HG02588 (cell line): ENCODE results near the gene GPR55.
A peak's percentile ranks its signal among the peaks of the same experiment; 100 is the strongest.
"Not testable (repeated sequence)": the region's sequence is repeated elsewhere in the genome, so short reads cannot be mapped to it uniquely, and the experiment has no call there.

Experiments used
- ATAC-seq: cut with Tn5 transposase; IDR thresholded peaks from one replicate; pipeline ENCODE4 v1.9.1; 2021; ENCODE audit warnings: mild to moderate bottlenecking, moderate library complexity; ENCODE audit not compliant: unreplicated experiment

The GPR55 gene

DNA sequence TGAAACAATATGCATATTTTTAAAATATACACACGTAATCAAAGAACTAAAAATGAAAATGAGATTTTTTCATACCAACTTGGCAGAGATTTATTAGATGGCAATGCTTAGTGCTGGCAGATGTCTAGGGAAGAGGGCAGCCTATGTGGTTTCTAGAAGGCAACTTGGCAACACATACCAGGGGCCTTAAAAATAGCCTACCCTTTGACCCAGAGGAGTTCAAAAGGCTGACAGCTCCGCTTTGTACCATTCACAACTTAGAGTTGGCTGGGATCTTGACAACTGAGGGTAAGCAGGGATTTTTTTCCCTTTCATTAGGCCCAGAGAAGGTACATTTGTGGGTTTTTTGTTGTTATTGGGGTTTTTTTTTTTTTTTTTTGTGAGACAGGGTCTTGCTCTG is 26.4 kb upstream of the GPR55 start:
- no peak for ATAC-seq

DNA sequence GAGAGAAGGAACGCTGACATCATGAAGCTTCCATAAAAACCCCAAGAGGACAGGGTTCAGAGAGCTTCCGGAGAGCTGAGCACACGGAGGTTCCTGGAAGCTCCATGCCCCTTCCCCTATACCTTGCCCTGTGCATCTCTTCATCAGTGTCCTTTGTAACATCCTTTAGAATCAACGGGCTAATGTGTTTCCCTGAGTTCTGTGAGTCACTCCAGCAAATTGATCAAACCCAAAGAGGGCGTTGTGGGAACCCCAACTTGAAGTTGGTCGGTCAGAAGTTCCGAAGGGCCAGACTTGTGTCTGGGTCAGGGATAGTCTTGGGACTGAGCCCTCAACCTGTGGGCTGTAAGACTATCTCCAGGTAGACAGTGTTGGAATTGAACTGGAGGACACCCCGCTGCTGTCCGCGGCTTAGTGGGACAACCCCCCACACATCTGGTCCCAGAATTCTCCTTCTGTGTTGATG is 25.9 kb upstream of the GPR55 start:
- ATAC-seq, result no peak

DNA sequence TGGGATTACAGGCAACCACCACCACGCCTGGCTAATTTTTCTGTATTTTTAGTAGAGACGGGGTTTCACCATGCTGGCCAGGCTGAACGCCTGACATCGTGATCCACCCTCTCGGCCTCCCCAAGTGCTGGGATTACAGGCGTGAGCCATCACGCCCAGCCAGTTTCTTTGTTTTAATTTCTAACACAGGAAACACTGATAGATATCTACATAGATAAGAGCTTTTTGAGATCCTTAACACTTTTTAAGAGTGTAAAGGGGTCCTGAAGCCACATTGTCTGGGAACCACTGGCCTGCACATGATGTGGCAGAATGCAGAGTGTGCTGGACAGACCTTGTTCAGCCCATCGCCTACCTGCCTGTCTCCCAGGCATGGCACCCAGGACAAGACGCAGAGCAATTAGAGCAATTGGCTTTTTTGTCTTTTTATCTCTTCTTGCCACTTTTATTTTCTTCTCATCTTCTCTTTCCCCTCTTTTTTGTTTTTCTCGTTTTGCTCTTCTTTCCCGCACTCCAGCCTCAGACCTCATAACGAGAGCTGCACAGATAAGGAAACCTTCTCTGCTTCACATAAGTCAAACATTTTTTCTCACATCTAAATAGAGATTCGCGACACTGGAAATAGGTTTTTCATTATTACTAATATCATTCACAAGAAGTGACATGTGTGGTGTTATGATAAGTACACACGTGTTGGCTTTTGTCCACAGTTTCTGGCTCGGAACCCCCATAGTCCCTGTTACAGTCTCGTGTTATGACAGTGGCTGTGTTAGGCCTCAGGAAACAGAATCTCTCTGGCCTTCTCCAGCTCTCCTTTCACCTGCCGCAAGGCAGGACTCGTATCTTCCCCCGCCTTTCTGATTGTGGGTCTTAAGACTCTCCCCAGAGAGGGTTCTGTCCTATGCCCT is 25.2 kb upstream of the GPR55 start:
- ATAC-seq, result peak; percentile 60

DNA sequence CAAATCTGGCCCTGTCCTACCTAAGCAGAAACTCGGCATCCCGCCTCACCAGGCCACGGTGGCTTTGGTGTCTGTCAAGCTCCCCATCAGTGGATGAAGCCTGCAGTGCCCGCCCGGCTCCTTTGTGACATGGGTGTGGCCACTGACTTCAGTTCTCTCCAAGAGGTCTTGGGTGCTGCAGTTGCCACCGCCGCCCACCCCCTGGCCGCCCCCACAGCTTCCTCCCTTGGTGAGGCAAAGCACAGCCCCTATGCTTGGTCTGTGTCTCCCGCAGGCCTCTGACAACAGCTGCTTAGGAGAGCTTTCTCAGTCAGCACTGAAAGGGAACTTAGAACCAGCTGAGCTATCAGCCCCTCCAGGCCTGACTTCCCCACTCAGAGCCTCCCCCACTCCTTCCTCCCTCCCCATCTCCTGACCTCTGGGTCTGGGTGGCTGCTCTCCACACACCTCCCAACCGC is 22.9 kb upstream of the GPR55 start:
- ATAC-seq, result no peak

DNA sequence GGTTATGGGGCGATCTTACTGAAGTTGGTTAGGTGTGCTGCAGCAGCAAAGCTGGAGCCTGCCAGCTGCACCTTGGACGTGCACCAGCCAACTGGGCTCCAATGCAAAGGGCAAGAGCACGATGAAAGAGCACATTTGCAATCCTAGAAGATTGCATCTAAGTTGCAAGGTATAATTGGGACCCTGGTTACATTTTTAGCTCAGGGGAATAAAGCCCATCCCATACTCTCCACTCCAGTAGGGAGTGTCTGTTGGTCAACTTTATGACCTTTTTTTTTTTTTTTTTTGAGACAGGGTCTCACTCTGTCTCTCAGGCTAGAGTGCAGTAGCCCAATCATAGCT is 22.2 kb upstream of the GPR55 start:
- ATAC-seq, result no peak

DNA sequence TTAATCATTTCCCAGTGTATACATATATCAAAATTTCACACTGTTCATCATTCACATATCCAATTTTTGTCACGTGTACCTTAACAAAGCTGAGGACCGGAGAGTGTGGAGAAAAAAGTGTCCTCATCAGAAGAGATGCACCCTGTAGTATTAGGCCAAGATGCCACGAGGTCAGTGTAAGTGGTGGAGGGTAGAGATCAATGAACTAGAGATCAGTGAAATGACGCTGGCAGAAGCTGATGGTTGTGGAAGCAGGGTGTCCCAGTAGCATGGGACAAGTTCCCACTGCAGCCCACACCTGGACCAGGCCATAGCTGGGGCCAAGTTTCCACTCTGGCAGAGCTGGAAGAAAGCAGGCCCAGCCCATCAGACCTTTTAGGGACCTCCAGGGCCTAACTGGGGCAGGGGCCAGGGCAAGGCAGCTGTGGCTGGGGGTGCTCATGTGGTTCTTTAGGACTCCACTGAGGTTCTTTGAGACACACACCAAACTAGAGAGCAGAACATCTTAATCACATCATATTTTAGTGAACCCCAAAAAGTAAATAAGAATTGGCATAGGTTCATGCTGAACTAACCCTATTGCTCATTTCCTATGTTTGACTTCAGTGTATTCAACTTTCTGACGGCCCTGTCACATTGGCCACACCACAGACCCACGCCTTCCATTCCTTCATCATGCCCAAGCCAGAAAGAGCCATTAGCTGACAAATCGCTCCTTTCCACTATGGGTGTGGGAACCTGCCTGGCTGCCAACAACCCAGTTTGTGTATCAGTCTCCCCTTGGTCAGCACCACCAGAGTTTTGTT is 21.6 kb upstream of the GPR55 start:
- no peak for ATAC-seq

DNA sequence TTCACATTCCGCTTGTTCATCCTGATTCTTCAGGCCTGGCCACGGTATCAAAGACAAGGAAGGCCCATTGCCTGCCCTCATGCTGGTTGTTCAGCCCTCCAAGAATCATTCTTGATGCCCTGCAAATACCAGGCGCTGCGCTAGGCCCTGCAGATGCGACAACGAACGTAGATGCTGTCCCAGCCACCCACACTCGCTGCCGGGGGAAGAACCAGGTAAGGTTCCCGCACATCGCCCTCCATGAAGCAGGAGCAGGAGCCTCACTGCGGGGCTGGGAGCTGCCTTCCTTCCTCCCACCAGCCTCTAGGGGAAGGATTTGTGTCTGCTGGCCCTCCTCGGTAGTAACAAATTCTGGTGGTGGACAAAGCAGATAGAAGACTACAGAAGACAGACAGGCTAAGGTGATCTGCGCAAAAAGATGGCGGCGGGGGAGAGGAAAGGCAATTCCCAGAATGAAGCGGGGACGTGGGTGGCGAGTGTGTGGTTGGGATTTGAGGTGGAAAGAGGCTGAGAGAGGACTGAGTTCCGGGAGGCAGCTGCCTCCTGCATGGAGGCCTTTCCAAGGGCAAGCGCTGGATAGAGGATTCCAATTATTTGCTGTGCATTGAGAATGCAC is 19.8 kb upstream of the GPR55 start:
- ATAC-seq, result no peak

DNA sequence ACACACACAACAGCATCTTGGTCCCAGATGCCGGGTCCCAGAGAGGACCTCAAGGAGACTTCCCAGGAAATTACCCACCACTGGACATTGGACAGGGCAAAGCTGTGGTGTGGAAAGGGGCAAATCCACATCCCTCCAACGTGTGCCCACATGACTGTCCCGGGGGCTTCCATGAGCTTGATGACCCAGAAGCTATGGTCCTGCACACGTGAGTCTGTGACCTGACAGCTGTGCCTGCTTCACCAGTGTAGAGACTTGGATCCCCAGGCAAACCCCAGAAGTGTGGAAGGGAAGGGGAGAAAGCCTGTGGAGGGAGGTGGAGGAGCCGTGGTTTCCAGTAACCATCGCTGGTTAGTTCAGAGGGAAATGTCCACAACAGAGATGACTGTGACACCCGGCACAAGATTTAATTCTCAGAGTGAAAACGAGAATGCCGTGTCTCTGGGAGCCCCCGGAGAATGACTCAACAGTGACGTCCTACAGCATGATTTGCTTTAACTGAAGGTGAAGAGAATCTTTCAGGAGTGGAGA is 19.1 kb upstream of the GPR55 start:
- peak; percentile 43 for ATAC-seq

DNA sequence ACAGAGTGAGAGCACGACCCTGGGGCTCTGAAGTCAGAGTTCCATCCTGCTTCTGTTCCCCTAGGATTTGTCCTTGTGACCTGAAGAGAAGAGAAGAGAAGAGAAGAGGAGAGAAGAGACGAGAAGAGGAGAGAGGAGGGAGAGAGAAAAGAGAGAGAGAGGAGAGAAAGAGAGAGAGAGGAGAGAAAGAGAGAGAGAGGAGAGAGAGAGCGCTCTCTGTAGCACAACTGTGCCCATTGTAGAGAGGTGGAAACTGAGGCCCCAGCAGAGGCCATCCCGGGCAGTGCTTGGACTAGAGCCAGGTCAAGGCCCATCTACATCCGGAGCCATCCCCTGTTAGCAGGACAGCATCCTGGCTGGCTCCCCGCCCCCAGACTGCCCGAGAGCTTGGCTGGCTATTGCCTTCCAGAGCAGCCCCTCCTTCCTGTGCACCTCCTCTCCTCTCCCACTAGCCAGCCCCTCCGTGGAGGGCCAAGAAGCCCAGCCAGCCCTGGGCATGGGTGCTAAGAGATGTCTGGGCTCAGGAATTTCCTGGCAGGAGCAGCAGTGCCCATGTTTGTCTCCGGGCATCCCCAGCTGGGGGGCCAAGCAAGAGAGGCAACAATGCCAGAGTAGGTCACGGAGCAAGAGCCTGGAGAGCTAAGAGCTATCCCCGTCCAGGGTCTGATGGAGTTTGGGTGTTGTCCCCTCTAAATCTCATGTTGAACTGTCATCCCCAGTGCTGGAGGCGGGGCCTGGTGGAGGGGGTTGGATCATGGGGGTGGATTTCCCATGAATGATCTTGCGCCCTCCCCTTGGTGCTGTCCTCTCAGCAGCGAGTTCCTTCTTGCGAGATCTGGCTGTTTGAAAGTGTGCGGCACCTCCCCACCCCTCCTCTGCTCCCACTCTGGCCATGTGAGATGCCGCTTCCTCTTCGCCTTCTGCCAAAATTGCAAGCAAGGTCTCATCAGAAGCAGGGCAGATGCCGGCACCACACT is 18.2 kb upstream of the GPR55 start:
- peak; percentile 64 for ATAC-seq

DNA sequence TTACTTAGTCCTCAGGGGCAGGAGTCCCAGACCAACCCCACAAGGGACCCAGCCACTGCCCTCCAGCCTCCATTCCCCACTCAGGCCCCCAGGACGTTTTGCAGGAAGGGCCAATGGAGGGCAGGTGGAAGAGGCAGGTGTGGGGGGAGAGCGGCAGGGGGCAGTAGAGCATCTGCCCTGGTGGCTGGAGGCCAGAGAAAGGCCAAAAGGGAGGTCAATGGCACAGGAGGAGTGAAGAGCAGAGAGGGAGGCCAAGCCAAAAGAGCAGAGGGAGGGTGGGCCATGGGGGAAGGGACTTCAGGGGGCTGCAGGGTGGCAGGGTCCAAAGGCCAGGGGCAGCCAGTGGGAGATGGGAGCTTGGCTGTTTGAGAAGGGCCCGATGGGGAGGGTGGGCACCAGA is 17.3 kb upstream of the GPR55 start:
- ATAC-seq, result no peak

DNA sequence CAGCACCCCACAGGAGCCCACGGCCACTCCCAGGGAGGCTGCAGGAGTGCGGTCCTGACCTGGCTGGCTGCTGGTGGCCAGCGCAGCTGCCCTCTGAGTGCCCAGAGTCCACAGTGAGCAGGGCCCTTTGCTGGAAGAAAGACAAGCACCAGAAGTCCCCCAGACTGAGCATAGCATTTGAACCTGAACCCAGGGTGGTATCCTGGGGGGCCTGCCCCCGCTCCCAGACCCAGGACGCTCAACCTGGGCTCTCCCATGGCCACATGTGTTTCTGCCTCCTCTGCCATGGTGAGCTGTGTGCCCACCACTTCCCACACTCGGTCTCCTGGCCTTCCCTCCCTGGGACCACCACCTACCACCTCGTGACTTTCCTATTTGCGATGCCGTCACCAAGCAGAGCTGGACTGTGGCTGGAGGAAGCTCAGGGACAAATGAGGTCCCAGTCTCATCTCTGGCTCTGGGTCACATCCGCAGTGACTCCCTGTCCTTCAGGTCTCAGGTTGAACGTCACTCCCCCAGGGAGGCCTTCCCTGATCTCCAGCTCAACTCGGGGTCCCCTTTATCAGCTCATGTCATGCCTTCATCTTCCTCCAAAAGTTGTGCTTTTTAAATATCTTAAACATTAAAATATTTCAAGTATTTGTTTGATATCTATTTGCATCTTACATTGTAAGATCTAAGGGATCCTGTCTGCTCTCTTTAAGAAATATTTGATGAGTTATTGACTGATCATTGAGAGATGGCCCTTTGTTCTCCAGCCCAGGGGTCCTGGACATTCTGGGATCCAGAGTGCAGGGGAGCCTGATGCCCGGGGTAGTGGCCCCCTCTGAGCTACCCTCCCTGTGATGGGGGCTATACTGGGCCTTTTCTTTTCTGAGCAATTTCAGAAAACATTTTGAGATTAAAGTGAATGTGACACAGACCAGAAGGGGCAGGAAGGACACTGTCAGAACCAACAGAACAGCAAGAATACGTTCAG is 16.4 kb upstream of the GPR55 start:
- ATAC-seq, result no peak

DNA sequence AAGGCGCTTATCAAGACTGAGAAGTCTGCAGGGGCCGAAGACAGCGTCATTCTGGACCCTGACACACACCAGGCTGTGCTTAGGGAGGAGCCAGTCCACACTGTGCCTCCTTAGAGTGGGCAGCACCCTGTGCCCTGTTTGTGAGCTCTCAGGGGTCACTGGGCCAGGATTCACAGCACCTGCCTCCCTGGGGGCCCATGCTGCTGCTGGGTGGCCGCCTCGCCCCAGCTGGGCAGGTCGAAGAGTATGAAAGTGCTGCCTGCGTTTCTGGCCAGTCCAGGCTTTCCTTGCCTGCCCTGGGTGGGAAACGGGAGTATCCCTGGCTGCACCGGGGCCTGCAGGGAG is 15.4 kb upstream of the GPR55 start:
- no peak for ATAC-seq

DNA sequence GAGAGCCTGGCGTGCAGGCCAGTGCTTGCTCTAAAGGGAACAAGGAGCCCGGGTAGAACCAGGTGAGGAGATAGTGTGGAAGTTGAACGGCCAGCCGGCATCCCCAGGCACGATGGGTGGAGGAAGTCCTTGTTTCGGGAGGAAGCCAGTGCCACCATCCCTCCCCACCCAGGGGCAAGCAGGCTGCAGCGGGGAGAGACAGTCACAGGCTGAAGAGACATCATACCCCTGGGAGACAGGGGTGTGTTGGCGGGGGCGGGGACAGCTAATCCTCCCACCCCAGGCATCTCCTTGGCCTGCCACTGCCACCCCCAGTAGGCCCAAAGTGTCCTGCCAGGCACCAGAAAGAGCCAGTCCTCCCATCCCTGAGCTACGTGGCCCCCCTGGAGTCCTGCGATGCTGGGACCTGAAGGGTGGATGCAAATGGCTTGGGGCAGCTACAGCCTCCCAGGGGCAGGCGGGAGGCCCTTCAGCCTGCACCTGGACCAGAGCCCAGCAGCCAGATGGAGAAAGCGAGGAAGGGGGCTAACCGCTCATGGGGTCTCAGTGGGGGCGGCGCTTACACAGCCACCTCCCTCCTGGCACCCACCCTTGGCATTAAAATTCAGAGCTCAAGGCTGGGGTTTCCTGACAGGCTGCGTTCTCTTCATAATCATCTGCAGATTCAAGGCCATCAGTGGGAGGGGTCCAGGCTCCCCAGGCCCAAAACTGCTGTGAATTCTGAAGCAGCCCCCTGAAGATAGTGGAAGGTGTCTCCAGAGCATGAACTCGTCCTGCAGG is 14.8 kb upstream of the GPR55 start:
- ATAC-seq, result no peak

DNA sequence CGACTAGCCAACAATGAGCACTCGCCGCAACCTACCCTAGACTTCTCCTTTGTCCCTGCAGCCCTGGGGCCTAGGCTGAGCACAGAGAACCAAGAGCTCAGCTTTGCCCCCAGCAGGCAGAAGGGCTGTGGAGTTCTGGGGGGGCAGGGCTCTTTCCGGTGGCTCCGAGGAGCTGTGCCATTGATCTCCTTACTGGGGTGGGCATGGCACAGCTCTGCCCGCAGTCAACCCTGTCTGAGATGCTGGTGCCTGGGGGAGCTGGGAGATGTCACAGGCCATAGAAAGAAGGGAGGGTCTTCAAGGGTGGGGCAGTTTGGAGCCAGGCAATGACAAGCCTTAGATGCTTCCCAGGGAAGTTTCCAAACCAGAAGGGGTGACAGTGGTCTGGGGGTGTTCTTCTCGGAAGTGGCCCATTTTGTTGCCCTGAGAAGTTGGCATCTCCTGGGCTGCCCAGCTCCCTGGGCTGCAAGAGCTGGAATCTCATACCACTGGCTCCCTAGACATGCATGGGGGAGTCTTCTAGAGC is 14.1 kb upstream of the GPR55 start:
- no peak for ATAC-seq

DNA sequence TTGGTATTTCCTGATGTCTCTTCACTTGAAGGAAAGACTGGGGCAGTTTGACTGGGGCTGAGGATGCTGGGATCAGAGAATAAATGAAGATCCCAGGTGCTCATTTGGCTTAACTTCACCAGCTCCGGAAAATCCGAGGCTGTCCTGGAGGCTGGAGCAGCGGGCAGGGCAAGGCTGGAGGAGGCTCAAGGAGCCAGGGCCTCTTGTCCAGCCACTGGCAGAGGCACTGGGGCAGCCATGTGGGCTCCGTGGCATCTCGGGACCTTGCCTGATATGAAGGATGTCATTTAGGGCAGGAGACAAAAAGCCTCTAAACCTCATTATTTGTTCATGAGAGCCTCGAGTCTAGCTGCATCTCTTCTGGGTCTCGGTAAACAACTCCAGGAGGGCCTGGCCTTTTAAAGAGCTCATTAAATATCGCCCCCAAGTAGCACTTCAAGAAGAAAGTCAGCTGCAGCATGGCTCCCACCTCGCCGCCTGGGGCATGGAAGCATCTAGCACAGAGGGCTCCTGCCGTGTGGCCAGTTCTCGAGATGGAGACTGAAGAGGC is 13.5 kb upstream of the GPR55 start:
- ATAC-seq, result no peak

DNA sequence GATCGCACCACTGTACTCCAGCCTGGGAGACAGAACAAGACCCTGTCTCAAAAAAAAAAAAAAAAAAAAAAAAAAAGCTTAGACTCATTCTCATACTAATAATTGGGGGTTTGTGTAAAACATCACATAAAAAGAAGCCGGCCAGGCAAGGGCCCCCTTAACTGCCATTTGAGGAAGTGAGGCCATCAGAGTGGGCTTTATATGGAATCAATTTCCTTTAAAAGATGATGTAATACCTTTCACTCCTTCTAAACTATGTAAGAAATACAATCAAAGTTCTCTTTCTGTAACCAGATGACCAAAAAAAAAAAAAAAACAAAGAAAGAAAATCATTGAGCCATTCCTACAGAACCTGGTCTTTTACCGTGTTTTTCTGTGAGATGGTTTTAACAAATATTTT is 13.1 kb upstream of the GPR55 start:
- ATAC-seq, result no peak

DNA sequence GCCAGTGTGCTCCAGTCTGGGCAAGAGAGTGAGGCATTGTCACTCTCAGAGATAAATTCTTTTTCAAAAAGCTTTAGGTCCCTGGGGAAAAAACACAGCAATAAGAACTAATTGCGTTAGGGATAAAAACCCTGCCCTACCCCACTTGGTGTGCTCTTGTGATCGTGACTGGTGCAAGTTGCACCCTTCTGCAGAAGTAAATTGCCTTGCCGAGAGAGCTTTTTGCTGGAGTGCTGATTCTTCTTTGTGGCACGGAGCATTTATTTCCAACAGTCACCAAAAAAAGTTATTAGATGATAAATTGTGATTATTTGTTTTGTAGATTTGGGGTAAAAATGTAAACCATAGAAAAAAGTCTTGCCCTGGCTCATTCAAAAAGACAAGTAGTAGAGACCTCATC is 12.3 kb upstream of the GPR55 start:
- no peak for ATAC-seq

DNA sequence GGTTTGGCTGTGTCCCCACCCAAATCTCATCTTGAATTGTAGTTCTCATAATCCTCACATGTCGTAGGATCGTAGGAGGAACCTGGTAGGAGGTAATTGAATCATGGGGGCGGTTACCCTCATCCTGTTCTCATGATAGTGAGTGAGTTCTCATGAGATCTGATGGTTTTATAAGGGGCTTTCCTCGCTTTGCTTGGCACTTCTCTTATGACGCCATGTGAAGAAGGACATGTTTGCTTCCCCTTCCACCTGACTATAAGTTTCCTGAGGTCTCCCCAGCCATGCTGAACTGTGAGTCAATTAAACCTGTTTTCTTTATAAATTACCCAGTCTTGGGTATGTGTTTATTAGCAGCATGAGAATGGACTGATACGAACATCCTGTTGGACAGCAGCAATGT is 11.2 kb upstream of the GPR55 start:
- not testable (repeated sequence) for ATAC-seq
